Heart left ventricle (tissue), 16 donors: ENCODE measurements around the gene MSI2. TPM values are rescaled to one million over a fixed set of nuclear protein-coding genes. Genes with fewer than 3 reads are reported as not detected.

Experiments used
- ATAC-seq, 4 donors: fragments of 200-7000 bp; cut with Tn5 transposase; one replicate each; pipeline ENCODE4 v1.9.1; 2020 to 2022; ENCODE audit warnings: moderate library complexity in 4 of 4, mild to moderate bottlenecking in 3 of 4, moderate number of reproducible peaks in 1 of 4
- DNase-seq, 5 donors: peaks; one replicate each; pipeline ENCODE4 v3.0.0-alpha.2; 2020
- H3K27ac ChIP-seq, 12 donors: fragments of 200-600 bp; sonication (generic) in 4 of 12; one replicate each; pipeline versions ENCODE4 v1.5.0 to v1.8.0; 2016 to 2022; ENCODE audit warnings: mild to moderate bottlenecking in 2 of 12
- H3K27me3 ChIP-seq, 9 donors: fragments of 200-600 bp; sonication (generic) in 2 of 9; one replicate each; pipeline versions ENCODE4 v1.5.1 to v1.8.0; 2016 to 2022; ENCODE audit warnings: mild to moderate bottlenecking in 3 of 9
- H3K36me3 ChIP-seq, 9 donors: fragments of 200-600 bp; sonication (generic) in 2 of 9; one replicate each; pipeline versions ENCODE4 v1.5.0 to v1.8.0; 2018 to 2022; ENCODE audit warnings: mild to moderate bottlenecking in 2 of 9
- H3K4me1 ChIP-seq, 12 donors: fragments of 200-600 bp; sonication (generic) in 4 of 12; one replicate each; pipeline versions ENCODE4 v1.5.0 to v1.8.0; 2016 to 2022; ENCODE audit warnings: mild to moderate bottlenecking in 3 of 12
- H3K4me3 ChIP-seq, 12 donors: fragments of 200-600 bp; sonication (generic) in 4 of 12; one replicate each; pipeline versions ENCODE4 v1.5.0 to v1.8.0; 2017 to 2022; ENCODE audit warnings: mild to moderate bottlenecking in 9 of 12, moderate library complexity in 4 of 12
- H3K9me3 ChIP-seq, 12 donors: fragments of 200-600 bp; sonication (generic) in 4 of 12; one replicate each; pipeline versions ENCODE4 v1.5.0 to v1.8.0; 2016 to 2022; ENCODE audit warnings: mild to moderate bottlenecking in 1 of 12
- POLR2A ChIP-seq, 2 donors: fragments of 450-650 bp; IDR thresholded peaks; one replicate each; pipeline ENCODE4 v1.6.1; 2017; ENCODE audit warnings: antibody characterized with exemption in 2 of 2, mild to moderate bottlenecking in 2 of 2, moderate library complexity in 2 of 2
- WGBS, 4 donors: extraction: QIAGEN DNeasy Blood & Tissue Kit in 2 of 4; methylation state at CpG; one replicate each; pipeline versions ENCODE4 v1.1.5 to v1.1.7; 2013 to 2018; 5-methylcytosine and 5-hydroxymethylcytosine counted together
- intact Hi-C, 10 donors: fragments of 100-400 bp; cut with DNase I; formaldehyde crosslinking; loops; one replicate each; pipeline versions ENCODE4 v1.11.1 to v1.14.2; 2022
- polyA plus RNA-seq, 2 donors: library from polyadenylated mRNA; stranded (reverse); fragments of 200-250 nt; gene quantifications; one replicate each; pipeline ENCODE4 v1.2.3, GENCODE V29; 2013
- total RNA-seq, 9 donors: library from RNA; depleted of rRNA in 2 of 9; stranded (reverse); fragments of >200 nt in 2 of 9; fragmentation: NEBNext Ultra II Directional in 3 of 9; extraction: Animal tissue kit (Norgen Biotek cat#: 25700) in 3 of 9; gene quantifications; one replicate each; pipeline versions ENCODE4 v1.1.0 to v1.2.4, GENCODE V29; 2016 to 2023
- TF ChIP-seq, protein P1 (sequence below), 12 donors: fragments of 200-600 bp; sonication (generic) in 4 of 12; IDR thresholded peaks; one replicate each; pipeline versions ENCODE4 v1.5.0 to v1.8.0; 2018 to 2022; ENCODE audit warnings: antibody characterized with exemption in 12 of 12, mild to moderate bottlenecking in 5 of 12
- donor health status: ischemic (EF 13 %, LVEDD 7.1; RV severe dilation, severe dysfunction).
- donor health status: healthy with polysubstance abuse.
- donor health status: DM: no; HTN: yes; CAD: no.
- donor health status: DM: no; HTN: no; CAD: no.
- donor health status: ischemic (EF 25% LVEDD 6.9; RV normal size, moderate dysfunction).
- donor health status: ischemic (EF 25% LVEDD 5.7; RV mildly dilated, moderate dysfunction).
- donor health status: healthy.
- donor health status: DM: yes; HTN: yes; CAD: no.
- donor health status: ischemic (EF 35%, LVEDD 5.7; RV mildly dilated, moderate dysfunction).
- donor health status: nonischemic (EF 11% LVEDD 7.7; RV severe dilation, severe dysfunction).
- donor health status: DM: yes; HTN: yes; CAD: no.
- donor health status: PGD.
- donor health status: ischemic (EF 29% LVEDD 5.4; RV normal size, mild dysfunction).
- donor health status: nonischemic (EF 23%, LVEDD 6.1; RV moderate dilation, normal function).

MSI2 gene
- total and polyA plus RNA-seq, 11 donors, result 35.9 to 120 (median 104) TPM

DNA sequence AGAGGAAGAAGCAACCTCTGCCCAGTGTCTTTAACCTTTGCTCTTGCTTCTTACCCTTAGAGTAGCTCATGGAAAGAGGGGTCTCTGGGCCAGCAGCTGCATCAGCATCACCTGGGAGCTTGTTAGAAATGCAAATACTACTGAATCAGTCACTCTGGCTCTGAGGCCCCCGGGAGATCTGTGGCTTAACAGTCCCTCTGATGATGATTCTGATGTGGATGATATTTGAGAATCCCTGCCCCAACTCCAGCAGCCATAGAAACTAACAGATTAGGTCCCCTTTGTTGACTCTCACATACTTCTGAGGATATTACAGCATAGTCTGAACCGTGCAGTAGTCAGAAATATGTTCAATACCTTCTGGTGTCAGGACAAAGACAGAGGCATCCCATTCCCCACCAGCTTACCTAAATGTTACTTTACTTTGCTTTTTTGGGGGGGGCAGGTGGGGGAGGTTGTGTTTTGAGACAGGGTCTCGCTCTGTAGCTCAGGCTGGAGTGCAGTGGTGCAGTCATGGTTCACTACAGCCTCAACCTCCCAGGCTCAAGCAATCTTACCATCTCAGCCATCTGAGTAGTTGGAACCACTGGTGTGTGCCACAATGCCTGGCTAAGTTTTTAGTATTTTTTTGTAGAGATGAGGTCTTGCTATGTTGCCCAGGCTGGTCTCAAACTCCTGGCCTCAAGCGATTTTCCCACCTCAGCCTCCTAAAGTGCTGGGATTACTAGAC lies 268.7 kb downstream of the MSI2 start:
- Histone ChIP-seq H3K4me1 (peaks cover 0 to 60% (median 18%) of the 10 kb centered on the region in 12 donors), H3K27ac (peak overlapping the region in 2 of 12 donors; percentile 18 to 25), H3K27me3 (no peaks in the 10 kb centered on the region), H3K9me3 (no peaks in the 10 kb centered on the region), H3K36me3 (no peaks in the 10 kb centered on the region), H3K4me3 (no peak overlapping the region)
- ATAC-seq, result no peak
- no peak for TF ChIP-seq POLR2A (IDR thresholded peaks at IDR 0.05)
- DNase-seq, result no peak
- 88 to 93% (median 92%) methylated on average over 4 of the region's 4 CpGs for WGBS, 4 donors
- intact Hi-C loops, result no loop called here

DNA sequence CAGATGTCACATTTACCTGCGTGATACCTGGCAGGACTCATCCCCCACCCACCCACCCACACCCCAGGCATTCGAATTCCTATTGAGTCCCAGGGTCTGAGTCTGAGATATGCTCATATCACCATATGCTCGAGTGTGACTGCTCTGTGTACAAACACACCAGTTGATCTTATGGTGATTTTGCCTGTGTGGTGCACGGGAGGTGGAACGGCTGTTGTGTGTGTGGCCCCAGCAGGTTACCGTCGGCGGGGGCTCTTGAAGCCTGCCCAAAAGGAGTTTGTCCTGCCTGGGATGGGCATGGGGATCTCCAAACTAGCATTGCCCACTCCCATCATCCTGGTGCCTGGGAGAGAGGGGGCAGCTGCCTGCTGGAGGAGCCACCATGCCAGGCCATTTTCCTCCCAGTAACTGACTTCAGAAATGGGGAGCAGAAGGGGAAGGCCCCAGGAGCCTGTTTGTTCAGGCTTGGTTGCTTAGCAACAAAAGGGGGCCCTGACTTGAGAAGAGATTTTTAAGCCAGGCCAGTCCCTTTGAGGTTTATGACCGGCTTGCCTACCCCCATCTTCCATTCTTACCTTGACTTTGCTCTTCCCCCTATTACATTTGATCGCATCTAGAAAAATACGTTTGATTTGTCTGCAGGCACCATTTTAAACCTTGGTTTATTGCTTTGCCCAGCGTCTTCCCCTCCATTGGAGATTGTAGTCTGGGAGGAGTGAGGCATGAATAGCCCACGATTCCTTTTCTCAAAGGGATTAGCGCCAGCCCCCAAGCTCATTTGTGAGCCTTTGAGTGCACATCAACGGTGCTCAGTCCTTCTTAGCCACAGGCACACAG lies 271.1 kb downstream of the MSI2 start:
- WGBS, 4 donors, result 74 to 82% (median 80%) methylated on average over 12 to 15 of the region's 15 CpGs
- H3K27me3 ChIP-seq, result no peaks in the 10 kb centered on the region
- no peak overlapping the region for H3K4me3 ChIP-seq
- no peaks in the 10 kb centered on the region for H3K36me3 ChIP-seq
- DNase-seq (no peak), ATAC-seq (no peak)
- H3K9me3 ChIP-seq, result no peaks in the 10 kb centered on the region
- intact Hi-C loops, result no loop called here
- TF ChIP-seq, protein P1, sequence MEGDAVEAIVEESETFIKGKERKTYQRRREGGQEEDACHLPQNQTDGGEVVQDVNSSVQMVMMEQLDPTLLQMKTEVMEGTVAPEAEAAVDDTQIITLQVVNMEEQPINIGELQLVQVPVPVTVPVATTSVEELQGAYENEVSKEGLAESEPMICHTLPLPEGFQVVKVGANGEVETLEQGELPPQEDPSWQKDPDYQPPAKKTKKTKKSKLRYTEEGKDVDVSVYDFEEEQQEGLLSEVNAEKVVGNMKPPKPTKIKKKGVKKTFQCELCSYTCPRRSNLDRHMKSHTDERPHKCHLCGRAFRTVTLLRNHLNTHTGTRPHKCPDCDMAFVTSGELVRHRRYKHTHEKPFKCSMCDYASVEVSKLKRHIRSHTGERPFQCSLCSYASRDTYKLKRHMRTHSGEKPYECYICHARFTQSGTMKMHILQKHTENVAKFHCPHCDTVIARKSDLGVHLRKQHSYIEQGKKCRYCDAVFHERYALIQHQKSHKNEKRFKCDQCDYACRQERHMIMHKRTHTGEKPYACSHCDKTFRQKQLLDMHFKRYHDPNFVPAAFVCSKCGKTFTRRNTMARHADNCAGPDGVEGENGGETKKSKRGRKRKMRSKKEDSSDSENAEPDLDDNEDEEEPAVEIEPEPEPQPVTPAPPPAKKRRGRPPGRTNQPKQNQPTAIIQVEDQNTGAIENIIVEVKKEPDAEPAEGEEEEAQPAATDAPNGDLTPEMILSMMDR (IDR thresholded peaks at IDR 0.05), result no peak
- no peak for TF ChIP-seq POLR2A (IDR thresholded peaks at IDR 0.05)
- peak overlapping the region in 1 of 12 donors; percentile 5 for H3K27ac ChIP-seq
- peaks cover 0 to 50% (median 15%) of the 10 kb centered on the region in 12 donors for H3K4me1 ChIP-seq

DNA sequence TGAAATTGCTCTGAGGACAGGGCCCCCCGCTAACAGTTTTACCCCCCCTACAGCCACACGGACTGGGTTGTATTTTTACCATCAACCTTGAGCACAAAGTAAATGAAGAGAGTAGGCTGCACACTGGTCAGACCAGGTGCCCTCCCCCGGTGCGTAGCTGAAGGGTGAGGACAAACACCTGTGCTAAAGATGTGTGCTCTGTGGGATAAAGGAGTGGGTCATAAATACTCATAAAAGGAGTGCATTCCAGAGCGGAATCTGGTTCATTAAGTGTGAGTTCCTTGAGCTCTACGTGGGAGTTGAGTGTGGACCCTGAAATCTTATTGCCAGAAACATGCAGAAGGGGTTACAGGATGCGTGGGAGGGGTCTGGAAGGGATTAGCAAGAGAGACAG lies 271.7 kb downstream of the MSI2 start:
- DNase-seq, result no peak
- TF ChIP-seq POLR2A (IDR thresholded peaks at IDR 0.05), result no peak
- TF ChIP-seq, protein P1 (IDR thresholded peaks at IDR 0.05), result no peak
- intact Hi-C loops, result no loop called here
- Histone ChIP-seq H3K27ac (no peak overlapping the region), H3K9me3 (no peaks in the 10 kb centered on the region), H3K4me3 (no peak overlapping the region), H3K27me3 (no peaks in the 10 kb centered on the region), H3K36me3 (peaks cover 0 to 5% (median 0%) of the 10 kb centered on the region in 9 donors), H3K4me1 (peaks cover 0 to 45% (median 13%) of the 10 kb centered on the region in 12 donors)
- 86 to 92% (median 89%) methylated on average over 7 of the region's 7 CpGs for WGBS, 4 donors
- no peak for ATAC-seq

DNA sequence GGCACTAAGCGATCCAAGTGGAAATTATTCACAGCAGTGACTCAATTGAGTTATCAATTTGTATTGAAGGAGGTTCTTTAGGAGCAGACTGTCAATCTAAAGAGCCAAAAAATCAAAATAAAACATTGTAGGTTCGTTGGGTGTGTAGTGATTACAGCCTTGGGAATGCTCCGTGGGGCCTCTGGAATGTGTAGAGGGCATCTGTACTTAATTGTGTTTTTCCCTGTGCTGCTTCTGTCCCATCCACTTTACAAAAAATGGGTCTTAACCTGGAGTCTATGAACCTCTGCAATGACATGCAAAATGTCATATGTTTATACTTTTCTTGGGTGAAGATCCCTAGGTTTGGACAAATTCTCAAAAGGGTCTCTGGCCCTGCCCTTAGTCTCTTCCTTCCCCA lies 273.7 kb downstream of the MSI2 start:
- WGBS, 4 donors, result 53 to 67% (median 63%) methylated on average over 3 of the region's 3 CpGs
- Histone ChIP-seq H3K36me3 (peaks cover 0 to 7% (median 0%) of the 10 kb centered on the region in 9 donors), H3K4me1 (peaks cover 0 to 40% (median 12%) of the 10 kb centered on the region in 12 donors), H3K9me3 (no peaks in the 10 kb centered on the region), H3K27ac (no peak overlapping the region), H3K27me3 (no peaks in the 10 kb centered on the region), H3K4me3 (no peak overlapping the region)
- no peak for ATAC-seq
- no peak for DNase-seq
- intact Hi-C loops, result no loop called here
- no peak for TF ChIP-seq POLR2A (IDR thresholded peaks at IDR 0.05)
- TF ChIP-seq, protein P1 (IDR thresholded peaks at IDR 0.05), result no peak
